SK-N-SH treated with all-trans-retinoic acid at 6 μM for 48 hours (cell line): Measurements from ENCODE around the gene PSMD12.

Source experiments
- ARNTL ChIP-seq: fragments of 450-650 bp; formaldehyde crosslinking; IDR thresholded peaks from 2 replicates; pipeline ENCODE4 v1.5.0; 2020; ENCODE audit warnings: low read depth, mild to moderate bottlenecking, moderate library complexity, borderline replicate concordance
- CREB5 ChIP-seq: fragments of 250-450 bp; sonication (Bioruptor Pico); IDR thresholded peaks from 2 replicates; pipeline ENCODE4 v1.5.1; 2020; ENCODE audit warnings: low read depth, mild to moderate bottlenecking, moderate library complexity
- CSRNP3 ChIP-seq: fragments of 250-450 bp; sonication (Bioruptor Pico); IDR thresholded peaks from 2 replicates; pipeline ENCODE4 v1.5.1; 2021; ENCODE audit warnings: mild to moderate bottlenecking, moderate library complexity
- ESRRG ChIP-seq: fragments of 250-450 bp; sonication (Bioruptor Pico); IDR thresholded peaks from 2 replicates; pipeline ENCODE4 v1.6.1; 2021; ENCODE audit warnings: mild to moderate bottlenecking
- GLIS3 ChIP-seq: fragments of 250-450 bp; sonication (Bioruptor Pico); IDR thresholded peaks from 2 replicates; pipeline ENCODE4 v1.5.0; 2020; ENCODE audit warnings: mild to moderate bottlenecking, moderate library complexity
- ISL1 ChIP-seq: fragments of 250-450 bp; sonication (Bioruptor Pico); IDR thresholded peaks from 2 replicates; pipeline ENCODE4 v2.1.2; 2022; ENCODE audit warnings: mild to moderate bottlenecking, moderate library complexity
- PATZ1 ChIP-seq: fragments of 250-450 bp; sonication (Bioruptor Pico); IDR thresholded peaks from 2 replicates; pipeline ENCODE4 v1.8.0; 2020; ENCODE audit warnings: mild to moderate bottlenecking, moderate library complexity, borderline replicate concordance
- POU6F1 ChIP-seq: fragments of 250-450 bp; sonication (Bioruptor Pico); IDR thresholded peaks from 2 replicates; pipeline ENCODE4 v1.8.0; 2021; ENCODE audit warnings: low read depth, mild to moderate bottlenecking, moderate library complexity, borderline replicate concordance
- PPARA ChIP-seq: fragments of 250-450 bp; sonication (Bioruptor Pico); IDR thresholded peaks from 2 replicates; pipeline ENCODE4 v1.5.0; 2020; ENCODE audit warnings: mild to moderate bottlenecking, borderline replicate concordance
- TOX ChIP-seq: fragments of 250-450 bp; sonication (Bioruptor Pico); IDR thresholded peaks from 2 replicates; pipeline ENCODE4 v1.8.0; 2021; ENCODE audit warnings: mild to moderate bottlenecking, moderate library complexity, borderline replicate concordance
- TSHZ2 ChIP-seq: fragments of 250-450 bp; sonication (Bioruptor Pico); IDR thresholded peaks from 2 replicates; pipeline ENCODE4 v1.5.0; 2020; ENCODE audit warnings: mild to moderate bottlenecking, moderate library complexity
- ZFP3 ChIP-seq: fragments of 250-450 bp; sonication (Bioruptor Pico); IDR thresholded peaks from 2 replicates; pipeline ENCODE4 v1.5.0; 2020; ENCODE audit warnings: mild to moderate bottlenecking, moderate library complexity
- ZNF565 ChIP-seq: fragments of 450-650 bp; formaldehyde crosslinking; conservative IDR thresholded peaks from 2 replicates; pipeline ENCODE4 v1.5.0; 2020; ENCODE audit warnings: low read depth, mild to moderate bottlenecking, moderate library complexity
- ZNF8 ChIP-seq: fragments of 450-650 bp; formaldehyde crosslinking; IDR thresholded peaks from 2 replicates; pipeline ENCODE4 v1.5.0; 2020; ENCODE audit warnings: mild to moderate bottlenecking, moderate library complexity

GRCh38 chr17:67322042-67322787, 44.2 kb downstream of the PSMD12 start:
- TF ChIP-seq CREB5 (CRISPR knock-in tag) (no peak), TOX (CRISPR knock-in tag) (no peak), PATZ1 (CRISPR knock-in tag) (no peak), PPARA (no peak), ZNF8 (CRISPR knock-in tag) (no peak), ARNTL (CRISPR knock-in tag) (no peak), ESRRG (CRISPR knock-in tag) (no peak), CSRNP3 (CRISPR knock-in tag) (no peak), ISL1 (no peak), ZNF565 (CRISPR knock-in tag) (no peak), ZFP3 (CRISPR knock-in tag) (no peak), POU6F1 (CRISPR knock-in tag) (no peak), GLIS3 (CRISPR knock-in tag) (no peak), TSHZ2 (CRISPR knock-in tag) (no peak)
